HL-60/S4 treated with retinoic acid at 250 ng/mL for 4 days and 3 days (cell line): Measurements from ENCODE around the gene AGAP9.
"Not testable (repeated sequence)": the region's sequence is repeated elsewhere in the genome, so short reads cannot be mapped to it uniquely, and the experiment has no call there.

Experiments used
- in situ Hi-C: fragments of 300-500 bp; cut with MboI; formaldehyde crosslinking; loops from 2 replicates; pipeline ENCODE4 v1.7.0; 2022; ENCODE audit warnings: low sequenced_read_pairs

The AGAP9 gene

GRCh38 chr10:47489630-47490029 is 33.8 kb downstream of the AGAP9 start:
- in situ Hi-C loops, result not testable (repeated sequence)

DNA sequence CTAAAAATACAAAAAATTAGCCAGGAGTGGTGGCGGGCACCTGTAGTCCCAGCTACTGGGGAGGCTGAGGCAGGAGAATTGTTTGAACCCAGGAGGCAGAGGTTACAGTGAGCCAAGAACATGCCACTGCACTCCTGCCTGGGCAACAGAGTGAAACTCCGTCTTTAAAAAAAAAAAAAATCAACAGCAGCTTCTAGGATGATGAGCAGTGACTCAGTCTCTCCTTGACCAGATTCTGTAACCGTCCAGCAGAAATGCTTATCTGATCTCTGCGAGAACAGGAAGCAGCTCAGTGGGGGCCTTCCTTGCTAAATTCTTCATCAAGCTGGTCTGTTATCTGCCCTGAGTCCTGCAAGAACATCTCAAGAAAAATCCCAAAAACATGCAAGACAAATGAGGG is 37.5 kb downstream of the AGAP9 start:
- in situ Hi-C loops, result not testable (repeated sequence)

GRCh38 chr10:47484786-47485185 is 38.7 kb downstream of the AGAP9 start:
- in situ Hi-C loops, result not testable (repeated sequence)

DNA sequence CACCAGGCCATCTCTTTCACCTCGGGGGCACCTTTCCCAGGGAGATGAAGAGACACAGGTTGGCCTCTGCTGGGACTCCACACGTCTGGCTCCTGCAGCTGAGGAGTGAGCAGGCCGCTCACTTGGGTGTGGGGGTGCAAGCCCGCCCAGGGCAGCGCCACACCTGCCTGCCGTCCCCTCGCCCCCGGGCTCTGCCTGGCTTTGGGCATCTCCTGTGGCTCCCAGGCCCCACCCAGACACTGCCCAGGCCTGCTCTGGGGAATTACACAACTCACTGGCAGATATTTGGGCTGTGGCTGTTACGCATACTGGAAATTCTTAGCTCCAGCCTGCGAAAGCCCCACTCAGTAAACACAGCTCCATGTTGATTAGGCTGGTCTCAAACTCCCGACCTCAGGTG is 39.5 kb downstream of the AGAP9 start, which contains the start of gene ANXA8:
Gene ANXA8, minus strand, starts transcription at position 193 of the 400 bp plus-strand sequence. Its CDS starts 182 bp downstream, at position 11.
- in situ Hi-C loops, result not testable (repeated sequence)

GRCh38 chr10:47482367-47482766 is 41.1 kb downstream of the AGAP9 start:
- in situ Hi-C loops, result not testable (repeated sequence)

- in situ Hi-C loops, result not testable (repeated sequence)
Observed at GRCh38 chr10:47481768-47482181, 41.7 kb downstream of the AGAP9 start.

- in situ Hi-C loops, result not testable (repeated sequence)
Observed at GRCh38 chr10:47481182-47481766, 42.2 kb downstream of the AGAP9 start.

DNA sequence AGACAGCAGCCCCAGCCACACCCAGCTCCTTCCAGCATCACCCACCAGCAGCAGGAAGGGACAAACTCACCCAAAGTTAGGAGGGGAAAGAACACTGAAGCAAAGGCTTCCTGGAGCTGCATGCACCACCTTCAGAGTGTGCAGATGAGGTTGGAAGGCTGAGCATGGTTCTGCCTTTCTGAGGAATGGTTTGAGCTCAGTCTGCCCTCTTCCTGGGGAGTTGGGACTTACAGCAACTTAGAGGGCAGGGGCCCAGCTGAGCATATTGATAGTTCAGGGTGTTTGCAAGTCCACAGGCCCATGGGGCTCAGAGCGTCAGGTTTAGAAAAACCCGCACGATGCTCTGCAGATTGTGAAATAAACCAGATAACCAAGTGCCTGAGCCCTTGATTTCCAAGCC is 43.3 kb downstream of the AGAP9 start:
- in situ Hi-C loops, result not testable (repeated sequence)

GRCh38 chr10:47478114-47478513 is 45.3 kb downstream of the AGAP9 start:
- in situ Hi-C loops, result not testable (repeated sequence)

GRCh38 chr10:47477078-47477477 is 46.4 kb downstream of the AGAP9 start:
- in situ Hi-C loops, result not testable (repeated sequence)

DNA sequence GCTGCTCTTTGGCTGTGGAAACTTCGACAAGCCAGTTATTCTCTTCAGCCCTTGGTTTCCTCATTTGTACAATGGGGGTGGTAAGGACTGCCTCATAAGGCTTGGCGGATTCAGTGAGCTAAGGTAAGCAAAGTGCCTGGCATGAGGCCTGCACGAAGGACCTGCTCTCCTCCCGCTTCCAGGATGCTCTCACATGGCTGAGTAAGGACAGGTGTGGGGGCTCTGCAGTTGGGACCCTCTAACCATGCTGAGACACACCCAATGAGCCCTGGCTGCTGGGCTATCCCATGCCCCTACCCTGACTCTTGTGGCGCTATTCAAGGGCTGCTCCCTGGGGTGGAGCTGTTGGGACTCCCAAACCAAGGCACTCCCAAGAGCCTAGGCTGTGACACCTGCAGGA is 48.3 kb downstream of the AGAP9 start:
- in situ Hi-C loops, result not testable (repeated sequence)

GRCh38 chr10:47473516-47473915 is 49.9 kb downstream of the AGAP9 start:
- in situ Hi-C loops, result not testable (repeated sequence)

DNA sequence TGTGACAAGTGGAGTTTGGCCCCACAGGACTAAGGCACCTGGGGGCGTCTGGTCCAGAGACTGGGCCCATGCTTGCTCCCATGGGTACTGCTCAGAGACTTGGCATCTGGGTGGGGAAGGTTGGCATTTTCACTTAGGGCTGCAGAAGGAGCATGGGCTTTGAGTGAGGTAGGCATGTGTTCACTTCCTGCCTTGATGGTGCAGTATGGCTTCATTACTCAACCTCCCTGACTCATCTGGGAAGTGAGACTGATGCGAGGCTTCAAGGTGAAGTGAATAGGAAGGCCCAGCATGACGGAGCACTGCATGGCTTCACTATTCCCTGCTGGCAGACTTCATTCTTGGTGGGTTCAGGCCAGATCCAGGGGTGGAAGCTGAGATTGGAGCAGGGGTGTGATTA is 50.8 kb downstream of the AGAP9 start:
- in situ Hi-C loops, result not testable (repeated sequence)

- in situ Hi-C loops, result not testable (repeated sequence)
Observed at GRCh38 chr10:47472072-47472471, 51.4 kb downstream of the AGAP9 start.

- in situ Hi-C loops, result not testable (repeated sequence)
Observed at GRCh38 chr10:47468731-47469528, 54.5 kb downstream of the AGAP9 start.

- in situ Hi-C loops, result not testable (repeated sequence)
Observed at GRCh38 chr10:47467957-47468356, 55.5 kb downstream of the AGAP9 start.

- in situ Hi-C loops, result not testable (repeated sequence)
Observed at GRCh38 chr10:47467458-47467857, 56.0 kb downstream of the AGAP9 start.

DNA sequence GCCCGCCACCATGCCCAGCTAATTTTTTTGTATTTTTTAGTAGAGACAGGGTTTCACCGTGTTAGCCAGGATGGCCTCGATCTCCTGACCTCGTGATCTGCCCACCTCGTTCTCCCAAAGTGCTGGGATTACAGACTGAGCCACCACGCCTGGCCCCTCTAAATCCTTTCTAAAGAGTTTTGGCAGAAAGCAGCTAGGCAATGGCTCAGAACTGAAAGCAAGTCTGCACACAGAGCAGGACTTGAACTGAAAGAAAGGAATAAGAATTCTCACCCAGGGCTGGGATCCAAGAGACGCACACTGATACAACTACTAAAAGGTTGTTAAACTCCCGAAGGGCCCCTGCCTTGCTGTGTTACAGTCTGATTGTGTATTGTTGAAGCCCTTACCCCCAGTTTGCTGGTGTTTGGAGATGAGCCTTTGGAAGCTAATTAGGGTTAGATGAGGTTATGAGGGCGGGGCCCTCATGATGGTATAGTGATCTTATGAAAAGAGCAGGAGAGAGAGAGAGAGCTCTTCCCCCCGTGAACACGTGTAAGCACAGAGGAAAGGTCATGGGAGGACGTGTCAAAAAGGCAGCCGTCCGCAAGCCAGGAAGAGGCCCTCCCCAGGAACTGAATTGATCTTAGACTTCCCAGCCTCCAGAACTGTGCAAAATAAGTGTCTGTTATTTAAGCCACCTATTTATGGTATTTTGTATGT is 58.1 kb downstream of the AGAP9 start:
- in situ Hi-C loops, result not testable (repeated sequence)

DNA sequence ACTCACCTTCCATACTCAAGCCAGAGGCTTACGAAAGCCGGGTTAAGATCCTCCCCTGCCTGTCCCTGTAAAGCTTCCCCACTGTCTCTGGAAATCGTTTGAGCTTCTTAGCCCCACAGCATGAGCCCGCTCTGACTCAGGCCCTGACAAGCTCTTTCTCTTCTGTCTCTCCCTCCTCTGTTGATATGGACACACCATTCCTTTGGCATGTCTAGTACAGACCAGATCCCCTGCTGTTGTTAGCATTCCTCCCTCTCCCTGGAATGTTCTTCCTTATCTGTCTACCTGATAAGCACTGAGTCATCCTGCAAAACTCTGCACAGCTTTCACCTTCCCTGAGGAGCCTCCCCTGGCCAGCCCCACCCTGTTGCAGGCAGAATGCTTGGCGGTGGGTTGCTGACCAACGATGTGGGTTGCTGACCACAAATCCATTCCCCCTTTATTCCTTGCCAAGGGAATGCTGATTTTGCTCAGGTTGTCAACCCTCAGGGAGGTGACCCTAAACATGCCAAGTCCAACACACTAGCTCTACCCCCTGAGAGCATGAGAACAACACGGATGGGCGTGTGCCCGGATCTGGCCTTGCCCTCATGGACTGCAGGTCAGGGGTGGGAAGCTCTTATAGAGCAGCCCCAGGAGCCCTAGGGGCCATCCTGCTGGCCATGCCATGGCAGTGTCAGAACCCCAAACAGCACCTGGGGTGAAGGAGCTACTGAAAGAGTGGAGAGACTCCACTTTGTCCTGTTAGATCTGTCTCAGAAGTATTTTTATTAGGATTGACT is 60.7 kb downstream of the AGAP9 start:
- in situ Hi-C loops, result not testable (repeated sequence)

GRCh38 chr10:47461261-47461687 is 62.2 kb downstream of the AGAP9 start:
- in situ Hi-C loops, result not testable (repeated sequence)
